NCI-H128 (cell line): ENCODE data around the gene HOXC6.

ENCODE experiments used
- DNase-seq: peaks from one replicate; lab custom pipeline; 2025; ENCODE audit not compliant: unreplicated experiment; lab: John Stamatoyannopoulos, UW

Gene HOXC6

DNA sequence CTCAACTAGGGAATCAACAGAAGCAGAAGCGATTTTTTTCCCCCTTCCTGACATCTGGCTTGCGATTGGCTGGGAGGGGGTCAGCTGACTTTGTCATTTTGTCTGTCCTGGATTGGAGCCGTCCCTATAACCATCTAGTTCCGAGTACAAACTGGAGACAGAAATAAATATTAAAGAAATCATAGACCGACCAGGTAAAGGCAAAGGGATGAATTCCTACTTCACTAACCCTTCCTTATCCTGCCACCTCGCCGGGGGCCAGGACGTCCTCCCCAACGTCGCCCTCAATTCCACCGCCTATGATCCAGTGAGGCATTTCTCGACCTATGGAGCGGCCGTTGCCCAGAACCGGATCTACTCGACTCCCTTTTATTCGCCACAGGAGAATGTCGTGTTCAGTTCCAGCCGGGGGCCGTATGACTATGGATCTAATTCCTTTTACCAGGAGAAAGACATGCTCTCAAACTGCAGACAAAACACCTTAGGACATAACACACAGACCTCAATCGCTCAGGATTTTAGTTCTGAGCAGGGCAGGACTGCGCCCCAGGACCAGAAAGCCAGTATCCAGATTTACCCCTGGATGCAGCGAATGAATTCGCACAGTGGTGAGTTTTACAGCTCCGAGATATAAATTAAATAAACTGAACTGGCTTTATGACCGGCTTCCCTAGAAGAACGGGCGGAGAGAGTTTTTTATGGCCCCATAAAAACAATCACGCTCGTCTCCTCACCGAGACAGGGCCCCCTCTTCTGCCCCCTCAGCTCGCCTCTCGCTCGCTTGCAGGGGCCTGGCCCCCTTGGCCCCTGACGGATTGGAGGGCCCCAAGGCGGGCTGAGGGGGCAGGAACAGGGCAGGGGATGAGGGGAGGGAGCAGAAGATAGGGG is at the start of gene HOXC6:
Gene HOXC6 (plus strand): TSS at position 127 of the 888 bp plus-strand sequence. CDS start 82 bp downstream, at position 209.
- DNase-seq = no peak

- no peak for DNase-seq
These were observed 49.5 kb upstream of the HOXC6 start for GRCh38 chr12:53978477-53979356.

GRCh38 chr12:53980104-53980801 is 48.0 kb upstream of the HOXC6 start:
- DNase-seq = no peak

GRCh38 chr12:53980802-53981496 is 47.3 kb upstream of the HOXC6 start:
- no peak for DNase-seq

DNA sequence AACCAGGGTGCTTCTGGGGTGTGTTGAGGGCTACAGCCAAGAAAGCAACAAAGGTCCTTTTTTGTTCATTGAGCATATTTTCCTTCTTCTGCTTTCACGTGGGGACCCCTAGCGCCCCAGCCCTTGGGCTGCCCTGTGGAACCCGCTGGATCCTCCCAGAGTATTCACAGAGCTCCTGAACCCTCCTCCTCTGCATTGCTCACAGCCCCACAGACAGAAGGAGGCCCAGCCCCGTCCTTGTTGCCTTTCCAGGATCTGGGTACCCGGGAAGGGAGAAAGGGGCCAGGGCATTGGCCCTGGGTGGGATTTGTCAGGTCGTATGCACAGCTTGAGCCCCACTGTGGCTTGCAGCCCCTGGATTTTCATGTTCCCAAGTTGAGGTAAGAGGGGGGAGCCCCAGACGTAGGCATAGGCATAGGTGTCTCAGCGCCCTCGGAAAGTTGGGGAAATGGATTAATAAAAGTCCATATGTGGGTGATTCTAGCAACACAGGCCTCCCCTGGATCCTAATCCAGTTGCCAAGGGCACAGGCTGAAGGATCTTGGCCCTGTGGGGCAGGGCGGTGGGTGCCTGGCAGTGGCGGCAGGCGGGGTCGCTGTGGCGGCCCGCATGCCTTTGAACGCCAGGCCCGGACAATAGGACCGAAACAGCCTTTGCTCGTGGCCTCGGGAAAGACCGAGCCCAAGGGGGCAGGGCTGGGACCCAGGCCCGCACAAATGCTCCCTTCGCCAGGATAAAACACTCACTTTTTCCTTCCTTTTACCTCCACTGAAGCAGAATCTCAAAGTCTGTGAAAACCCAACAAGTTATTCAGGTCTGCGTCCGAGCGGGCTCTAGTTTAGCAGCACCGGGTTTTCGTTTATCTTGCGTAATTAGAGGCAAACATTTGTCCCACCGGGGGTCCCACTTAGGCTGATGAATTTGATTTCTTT is 46.3 kb upstream of the HOXC6 start:
- no peak for DNase-seq

DNA sequence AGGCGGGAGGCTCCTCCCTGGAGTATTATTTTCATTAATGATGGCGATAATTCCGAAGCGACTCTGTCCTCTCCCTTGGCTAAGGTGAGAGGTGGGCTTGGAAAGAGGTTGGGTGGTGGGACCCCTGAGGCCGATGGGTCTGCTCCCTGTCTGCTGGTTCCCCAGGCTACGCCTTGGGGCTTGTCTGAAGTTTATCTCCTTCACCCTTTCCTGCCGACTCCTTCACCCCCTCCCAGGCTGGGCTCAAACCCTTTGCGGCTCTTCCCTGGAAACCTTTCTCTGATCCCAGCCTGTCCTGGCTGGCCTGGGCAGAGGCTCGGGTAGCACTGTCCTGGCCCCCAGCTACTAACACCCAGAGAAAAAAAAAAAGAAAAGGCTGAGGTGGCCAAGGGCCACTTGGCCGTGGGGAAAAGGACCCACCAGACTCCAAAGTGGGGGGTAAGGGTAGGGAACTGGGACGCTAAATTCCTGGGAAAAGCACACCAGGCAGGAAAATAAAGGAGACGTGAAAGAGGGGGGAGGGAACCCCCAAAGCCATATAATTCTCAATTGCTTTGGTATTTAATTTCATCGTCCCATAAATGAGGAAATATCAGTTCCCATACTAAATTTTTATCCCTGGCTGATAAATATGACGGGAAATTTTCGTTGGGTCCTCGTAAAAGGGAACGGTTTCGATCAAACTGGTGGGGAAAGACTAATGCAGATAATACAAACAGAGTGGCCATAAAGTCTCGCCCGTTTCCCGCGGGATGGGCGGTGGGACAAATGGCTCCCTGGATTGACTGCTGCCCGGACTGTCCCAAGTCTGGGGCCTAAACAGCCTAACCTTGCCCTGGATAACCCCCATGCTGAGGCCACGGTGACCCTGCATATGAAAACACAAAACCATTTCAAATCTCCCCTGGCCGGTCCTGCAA is 45.3 kb upstream of the HOXC6 start:
- DNase-seq = no peak

DNA sequence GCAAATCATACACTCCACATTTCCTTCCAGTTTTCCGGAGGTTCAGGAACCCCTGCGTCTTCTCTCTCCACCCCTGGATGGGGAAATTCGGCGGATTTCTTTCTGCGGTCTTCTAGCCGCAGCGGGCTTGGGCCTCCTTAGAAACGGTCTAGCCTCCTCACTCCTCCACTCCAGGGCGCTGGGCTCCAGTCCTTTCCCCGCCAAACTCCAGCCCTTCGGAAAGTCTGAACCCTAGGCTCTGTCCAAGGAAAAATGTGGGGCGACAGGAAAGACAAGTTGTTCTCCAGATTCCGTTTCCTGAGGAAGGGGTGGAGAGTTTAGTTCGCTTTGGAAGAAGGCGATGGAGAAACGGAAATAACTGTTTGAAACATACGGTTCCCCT is 44.7 kb upstream of the HOXC6 start:
- no peak for DNase-seq

- no peak for DNase-seq
These were observed 44.2 kb upstream of the HOXC6 start for GRCh38 chr12:53983950-53984572.

DNA sequence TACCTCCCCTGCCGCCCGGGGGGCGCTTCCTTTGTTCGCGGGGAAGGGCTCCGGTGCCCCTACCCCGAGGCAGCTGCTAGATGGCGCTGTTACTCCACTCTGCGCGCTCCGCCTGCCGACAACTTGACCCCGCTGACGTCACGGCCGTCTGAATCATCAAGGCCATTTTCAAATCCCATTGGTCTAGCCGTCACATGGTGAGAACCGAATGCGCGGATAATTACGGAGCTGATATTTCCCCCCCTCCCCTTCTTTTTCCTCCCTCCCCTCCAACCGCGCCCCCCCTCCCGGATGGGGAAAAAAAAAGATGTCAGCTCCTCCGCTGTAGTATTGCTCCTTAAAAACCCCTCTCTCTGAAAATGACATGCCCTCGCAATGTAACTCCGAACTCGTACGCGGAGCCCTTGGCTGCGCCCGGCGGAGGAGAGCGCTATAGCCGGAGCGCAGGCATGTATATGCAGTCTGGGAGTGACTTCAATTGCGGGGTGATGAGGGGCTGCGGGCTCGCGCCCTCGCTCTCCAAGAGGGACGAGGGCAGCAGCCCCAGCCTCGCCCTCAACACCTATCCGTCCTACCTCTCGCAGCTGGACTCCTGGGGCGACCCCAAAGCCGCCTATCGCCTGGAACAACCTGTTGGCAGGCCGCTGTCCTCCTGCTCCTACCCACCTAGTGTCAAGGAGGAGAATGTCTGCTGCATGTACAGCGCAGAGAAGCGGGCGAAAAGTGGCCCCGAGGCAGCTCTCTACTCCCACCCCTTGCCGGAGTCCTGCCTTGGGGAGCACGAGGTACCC is 43.1 kb upstream of the HOXC6 start, which contains the start of gene HOXC10:
Gene HOXC10 (plus strand): TSS at position 246 of the 791 bp plus-strand sequence. CDS start 114 bp downstream, at position 360.
- no peak for DNase-seq

GRCh38 chr12:53985692-53985993 is 42.6 kb upstream of the HOXC6 start:
- no peak for DNase-seq

GRCh38 chr12:53985994-53986685 is 42.1 kb upstream of the HOXC6 start:
- DNase-seq = no peak

DNA sequence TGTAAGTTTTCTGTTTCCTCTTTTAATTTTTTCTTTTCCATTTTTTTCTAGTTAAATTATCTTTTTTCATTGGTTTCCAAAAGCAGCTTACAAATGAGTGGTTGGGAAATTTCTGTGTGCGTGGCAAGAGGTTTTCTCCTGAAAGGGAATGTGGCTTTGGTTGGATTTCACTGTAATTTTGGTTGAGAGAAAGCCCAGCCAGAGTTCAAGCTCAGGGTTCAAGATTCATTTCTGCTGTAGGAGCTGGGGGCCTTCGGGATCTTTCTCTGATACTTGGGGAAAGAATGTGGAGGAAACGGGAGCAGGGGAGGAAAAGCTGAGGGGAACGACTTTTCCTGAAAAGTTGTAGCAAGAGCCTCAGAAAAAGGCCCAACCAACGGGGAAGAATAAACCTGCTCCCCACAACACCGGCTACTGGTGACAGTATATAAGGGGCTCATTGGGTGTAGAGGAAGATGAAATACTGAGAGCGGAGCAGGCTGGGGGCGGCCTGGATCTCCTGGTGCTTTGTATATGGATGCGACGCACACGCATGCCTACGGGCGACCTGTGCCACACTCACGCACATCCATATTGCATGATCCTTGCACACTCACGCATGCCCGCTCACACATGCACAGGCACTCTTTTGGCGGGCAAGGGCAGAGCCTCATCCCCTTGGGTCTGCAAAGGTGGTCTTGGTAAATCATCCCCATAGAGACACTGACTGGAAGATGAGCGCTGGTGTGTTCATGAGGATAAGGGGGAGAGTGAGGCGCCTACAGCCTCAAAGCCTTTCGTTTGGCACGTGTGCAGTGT is 41.4 kb upstream of the HOXC6 start:
- no peak for DNase-seq

GRCh38 chr12:53987787-53988230 is 40.4 kb upstream of the HOXC6 start:
- DNase-seq = no peak

GRCh38 chr12:53988541-53989226 is 39.6 kb upstream of the HOXC6 start:
- no peak for DNase-seq
